ENCODE data around the gene APLF.

The APLF gene

GRCh38 chr2:68472796-68473414 is 5.5 kb downstream of the APLF start:
- H3K4me3 ChIP-seq (replicated peaks; ENCODE audit: low read depth, low read length), result no peak overlapping the region
- no peak for DNase-seq (ENCODE audit: extremely low read depth, low read depth)
- TF ChIP-seq, protein P1, sequence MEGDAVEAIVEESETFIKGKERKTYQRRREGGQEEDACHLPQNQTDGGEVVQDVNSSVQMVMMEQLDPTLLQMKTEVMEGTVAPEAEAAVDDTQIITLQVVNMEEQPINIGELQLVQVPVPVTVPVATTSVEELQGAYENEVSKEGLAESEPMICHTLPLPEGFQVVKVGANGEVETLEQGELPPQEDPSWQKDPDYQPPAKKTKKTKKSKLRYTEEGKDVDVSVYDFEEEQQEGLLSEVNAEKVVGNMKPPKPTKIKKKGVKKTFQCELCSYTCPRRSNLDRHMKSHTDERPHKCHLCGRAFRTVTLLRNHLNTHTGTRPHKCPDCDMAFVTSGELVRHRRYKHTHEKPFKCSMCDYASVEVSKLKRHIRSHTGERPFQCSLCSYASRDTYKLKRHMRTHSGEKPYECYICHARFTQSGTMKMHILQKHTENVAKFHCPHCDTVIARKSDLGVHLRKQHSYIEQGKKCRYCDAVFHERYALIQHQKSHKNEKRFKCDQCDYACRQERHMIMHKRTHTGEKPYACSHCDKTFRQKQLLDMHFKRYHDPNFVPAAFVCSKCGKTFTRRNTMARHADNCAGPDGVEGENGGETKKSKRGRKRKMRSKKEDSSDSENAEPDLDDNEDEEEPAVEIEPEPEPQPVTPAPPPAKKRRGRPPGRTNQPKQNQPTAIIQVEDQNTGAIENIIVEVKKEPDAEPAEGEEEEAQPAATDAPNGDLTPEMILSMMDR (IDR thresholded peaks at IDR 0.05; ENCODE audit: low read depth, low read length, missing control alignments), result no peak

DNA sequence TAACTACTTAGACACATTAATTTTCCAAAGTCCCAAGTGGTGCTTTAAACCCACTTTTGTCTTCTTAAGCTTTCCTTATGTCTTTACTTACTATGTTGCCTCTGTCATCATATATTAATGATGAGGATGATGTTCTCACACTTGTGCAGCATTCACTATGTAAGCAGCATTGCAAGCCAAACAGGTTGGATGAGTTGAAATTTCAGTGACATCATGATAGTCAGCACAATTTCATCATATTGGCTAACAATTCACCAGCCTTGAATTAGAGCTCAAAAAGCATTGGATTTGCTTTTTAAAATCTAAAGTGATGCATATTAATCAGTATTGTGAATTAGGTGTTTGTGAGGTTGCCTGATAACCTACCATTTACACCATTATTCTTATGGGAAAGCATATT is 7.7 kb downstream of the APLF start:
- DNase-seq (ENCODE audit: extremely low read depth, low read depth), result no peak
- TF ChIP-seq, protein P1 (IDR thresholded peaks at IDR 0.05; ENCODE audit: low read depth, low read length, missing control alignments), result no peak

DNA sequence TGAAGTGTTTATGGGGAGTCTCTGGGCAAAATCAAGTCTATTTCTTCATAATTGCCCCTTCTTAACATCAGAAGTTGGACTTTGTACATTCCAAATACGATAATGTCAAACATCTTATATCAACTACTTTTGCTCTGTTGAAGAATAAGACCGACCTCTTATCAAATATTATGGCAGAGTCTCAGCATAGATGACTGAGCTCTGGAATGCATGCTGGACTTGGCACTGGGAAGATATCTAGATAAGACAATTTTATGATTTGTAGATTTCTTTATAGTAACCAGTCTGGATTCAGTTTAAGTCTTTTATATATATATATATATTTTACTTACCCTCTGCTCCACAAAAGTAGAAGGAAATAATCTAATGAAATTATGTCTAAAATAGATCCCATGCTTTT is 8.2 kb downstream of the APLF start:
- H3K4me3 ChIP-seq (replicated peaks; ENCODE audit: low read depth, low read length), result no peak overlapping the region
- TF ChIP-seq, protein P1 (IDR thresholded peaks at IDR 0.05; ENCODE audit: low read depth, low read length, missing control alignments), result no peak
- no peak for DNase-seq (ENCODE audit: extremely low read depth, low read depth)

More for the DNA sequence above, 7.7 kb downstream of the APLF start:
- H3K4me3 ChIP-seq (replicated peaks; ENCODE audit: low read depth, low read length), result no peak overlapping the region

DNA sequence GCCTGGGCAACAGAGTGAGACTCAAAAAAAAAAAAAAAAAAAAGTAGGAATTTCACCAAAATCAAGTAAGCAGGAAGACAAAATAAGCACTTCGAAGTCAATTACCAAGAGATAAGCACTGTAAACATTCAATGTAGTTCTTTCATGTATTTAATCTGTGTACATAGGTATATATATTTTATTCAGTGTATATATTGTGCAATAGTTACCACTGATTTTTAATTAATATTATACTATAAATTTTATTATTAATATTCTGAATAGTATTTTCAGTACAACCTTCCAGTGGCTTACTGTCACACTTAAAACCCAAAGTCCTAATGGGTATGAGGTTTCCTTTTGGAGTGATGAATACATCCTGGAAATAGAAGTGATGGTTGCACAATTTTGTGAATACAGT is 9.1 kb downstream of the APLF start:
- H3K4me3 ChIP-seq (replicated peaks; ENCODE audit: low read depth, low read length), result no peak overlapping the region
- TF ChIP-seq, protein P1 (IDR thresholded peaks at IDR 0.05; ENCODE audit: low read depth, low read length, missing control alignments), result no peak
- DNase-seq (ENCODE audit: extremely low read depth, low read depth), result no peak

GRCh38 chr2:68478688-68479087 is 11.3 kb downstream of the APLF start:
- H3K4me3 ChIP-seq (replicated peaks; ENCODE audit: low read depth, low read length), result no peak overlapping the region
- TF ChIP-seq, protein P1 (IDR thresholded peaks at IDR 0.05; ENCODE audit: low read depth, low read length, missing control alignments), result no peak
- DNase-seq (ENCODE audit: extremely low read depth, low read depth), result no peak

DNA sequence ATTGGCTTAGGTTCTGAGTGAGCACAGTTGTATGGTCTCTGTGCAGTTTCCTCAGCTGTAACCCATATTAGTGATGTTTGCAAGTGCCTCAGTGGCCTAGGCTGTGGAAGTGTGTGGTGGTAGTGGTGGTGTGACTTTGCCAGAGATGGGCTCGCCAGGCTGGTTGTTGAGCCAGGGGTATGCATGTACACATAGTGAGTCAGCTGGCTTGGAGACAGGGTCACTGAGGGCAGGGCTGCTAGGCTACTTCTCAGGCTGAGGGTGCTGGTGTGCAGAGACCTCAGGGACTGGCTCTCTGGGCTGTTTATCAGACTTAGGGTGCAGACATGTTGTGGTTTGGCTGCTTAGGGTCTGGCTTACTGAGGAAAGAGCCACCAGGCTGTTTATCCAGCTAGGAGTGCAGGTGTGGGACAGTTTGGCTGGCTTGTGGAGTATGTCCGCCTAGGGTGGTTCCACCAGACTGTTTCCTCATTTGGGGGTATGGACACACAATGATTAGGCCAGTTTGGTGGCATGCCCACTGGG is 15.0 kb downstream of the APLF start:
- TF ChIP-seq, protein P1 (IDR thresholded peaks at IDR 0.05; ENCODE audit: low read depth, low read length, missing control alignments), result no peak
- no peak overlapping the region for H3K4me3 ChIP-seq (replicated peaks; ENCODE audit: low read depth, low read length)
- no peak for DNase-seq (ENCODE audit: extremely low read depth, low read depth)

DNA sequence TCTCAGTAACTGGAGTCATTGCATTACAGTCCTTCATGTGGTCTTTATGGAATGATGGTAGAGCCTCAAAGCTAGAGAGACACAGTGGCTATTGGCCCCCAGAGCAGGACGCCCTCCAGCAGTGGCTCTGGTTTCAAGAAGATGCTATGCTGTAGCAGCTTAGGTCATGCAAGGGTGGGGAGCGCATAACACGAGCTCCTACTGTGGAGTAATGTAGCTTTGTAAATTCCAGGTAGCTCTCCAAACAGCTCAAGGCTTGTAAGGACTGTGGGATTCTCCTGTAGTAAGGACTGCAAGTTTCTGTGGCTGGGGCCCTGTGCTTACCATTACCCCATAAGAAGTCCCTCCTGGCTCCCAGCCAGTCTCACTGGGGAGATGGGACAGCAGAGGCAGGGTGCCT is 15.6 kb downstream of the APLF start:
- no peak for DNase-seq (ENCODE audit: extremely low read depth, low read depth)
- H3K4me3 ChIP-seq (replicated peaks; ENCODE audit: low read depth, low read length), result no peak overlapping the region
- TF ChIP-seq, protein P1 (IDR thresholded peaks at IDR 0.05; ENCODE audit: low read depth, low read length, missing control alignments), result no peak

Data from HFF-Myc (cell line).